ENCODE measurements around the gene GAPVD1.

Gene GAPVD1

GRCh38 chr9:125321496-125321895, 59.9 kb downstream of the GAPVD1 start:
- TF ChIP-seq CTCF (conservative IDR thresholded peaks at IDR 0.05; ENCODE audit: low read depth, low read length): no peak
- no peak for DNase-seq (ENCODE audit: low read depth)
- no peak overlapping the region for H3K4me3 ChIP-seq (ENCODE audit: low read length)

GRCh38 chr9:125323615-125324014, 62.0 kb downstream of the GAPVD1 start:
- no peak overlapping the region for H3K4me3 ChIP-seq (ENCODE audit: low read length)
- no peak for TF ChIP-seq CTCF (conservative IDR thresholded peaks at IDR 0.05; ENCODE audit: low read depth, low read length)
- DNase-seq (ENCODE audit: low read depth): no peak

- no peak overlapping the region for H3K4me3 ChIP-seq (ENCODE audit: low read length)
- no peak for DNase-seq (ENCODE audit: low read depth)
- no peak for TF ChIP-seq CTCF (conservative IDR thresholded peaks at IDR 0.05; ENCODE audit: low read depth, low read length)
Measured at GRCh38 chr9:125325826-125326225, 64.2 kb downstream of the GAPVD1 start.

- no peak for DNase-seq (ENCODE audit: low read depth)
- no peak for TF ChIP-seq CTCF (conservative IDR thresholded peaks at IDR 0.05; ENCODE audit: low read depth, low read length)
- no peak overlapping the region for H3K4me3 ChIP-seq (ENCODE audit: low read length)
Measured at GRCh38 chr9:125329978-125330377, 68.4 kb downstream of the GAPVD1 start.

- no peak for DNase-seq (ENCODE audit: low read depth)
- TF ChIP-seq CTCF (conservative IDR thresholded peaks at IDR 0.05; ENCODE audit: low read depth, low read length): no peak
- no peak overlapping the region for H3K4me3 ChIP-seq (ENCODE audit: low read length)
Measured at GRCh38 chr9:125330587-125330986, 69.0 kb downstream of the GAPVD1 start.

- TF ChIP-seq CTCF (conservative IDR thresholded peaks at IDR 0.05; ENCODE audit: low read depth, low read length): no peak
- no peak overlapping the region for H3K4me3 ChIP-seq (ENCODE audit: low read length)
- DNase-seq (ENCODE audit: low read depth): no peak
Measured at GRCh38 chr9:125332527-125332926, 70.9 kb downstream of the GAPVD1 start.

- DNase-seq (ENCODE audit: low read depth): no peak
- no peak for TF ChIP-seq CTCF (conservative IDR thresholded peaks at IDR 0.05; ENCODE audit: low read depth, low read length)
- no peak overlapping the region for H3K4me3 ChIP-seq (ENCODE audit: low read length)
Measured at GRCh38 chr9:125337236-125337635, 75.6 kb downstream of the GAPVD1 start.
